ENCODE data around the gene KDM1B.
"Not testable (repeated sequence)": the region's sequence is repeated elsewhere in the genome, so short reads cannot be mapped to it uniquely, and the experiment has no call there.

The KDM1B gene

GRCh38 chr6:18155150-18155863, at the start of gene KDM1B:
TSS of gene KDM1B (plus strand) at chr6:18155422. CDS start at chr6:18159896, 4,474 bp downstream.
- peak; percentile 91 for DNase-seq (ENCODE audit: low read depth, low spot score)

GRCh38 chr6:18107061-18107460, 48.2 kb upstream of the KDM1B start:
- no peak for DNase-seq (ENCODE audit: low read depth, low spot score)

- peak; percentile 3 for DNase-seq (ENCODE audit: low read depth, low spot score)
These were observed 45.1 kb upstream of the KDM1B start for GRCh38 chr6:18110162-18110561.

DNA sequence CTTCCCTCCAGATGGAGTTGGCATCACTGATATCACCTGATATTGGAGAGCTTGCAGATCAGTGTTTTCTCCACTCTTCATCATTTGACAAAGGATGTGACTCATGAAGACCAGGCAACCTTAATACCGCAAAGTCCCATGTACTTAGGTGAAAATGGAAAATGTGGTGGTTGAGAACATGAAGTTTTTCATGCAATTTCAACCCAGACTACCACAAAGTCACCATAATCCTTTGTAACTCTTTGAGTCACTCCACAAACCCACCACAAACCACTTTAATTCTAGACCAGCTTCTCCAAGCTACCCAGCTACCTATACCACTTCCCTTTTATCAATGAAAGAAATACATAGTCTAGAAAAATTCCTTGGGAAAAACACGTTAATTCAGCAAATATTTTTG, 39.9 kb upstream of the KDM1B start:
- DNase-seq (ENCODE audit: low read depth, low spot score), result no peak

DNA sequence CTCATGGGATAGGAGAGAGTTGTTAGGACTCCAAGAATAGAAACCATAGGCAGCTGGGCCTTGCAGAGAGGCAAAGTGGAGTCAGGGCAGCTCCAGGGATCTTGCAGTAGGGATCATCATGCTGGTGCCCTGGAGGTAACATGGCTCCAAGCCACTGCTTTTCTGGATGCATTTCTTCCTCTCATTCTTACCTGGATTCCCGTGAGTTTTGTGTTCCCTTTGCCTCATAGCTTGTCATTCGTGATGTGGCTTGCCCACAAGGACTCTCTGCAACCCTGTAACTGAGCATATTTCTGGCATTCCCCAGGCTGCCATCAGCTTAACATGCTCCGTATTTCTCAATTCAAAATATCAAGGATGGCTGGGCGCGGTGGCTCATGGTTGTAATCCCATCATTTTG, 38.1 kb upstream of the KDM1B start:
- DNase-seq (ENCODE audit: low read depth, low spot score), result no peak

DNA sequence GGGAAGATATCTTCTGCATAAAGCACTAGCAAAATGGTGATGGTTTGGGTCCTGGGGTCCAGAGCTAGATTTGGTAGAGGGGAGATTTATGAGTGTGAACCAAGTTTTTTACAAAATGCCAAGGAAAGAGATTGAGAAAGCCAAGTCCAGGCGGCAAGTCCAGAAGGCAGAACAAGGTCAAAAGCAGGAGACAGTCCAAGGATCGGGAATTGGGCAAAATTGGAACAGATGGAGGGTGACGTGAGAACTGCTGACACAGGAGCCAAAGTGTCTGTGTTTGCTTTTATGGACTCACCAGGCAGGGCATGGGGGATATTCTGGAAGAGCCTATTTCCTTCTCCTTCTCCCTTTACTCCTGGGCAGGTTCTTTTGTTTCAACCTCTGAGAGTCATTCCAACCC, 36.9 kb upstream of the KDM1B start:
- no peak for DNase-seq (ENCODE audit: low read depth, low spot score)

DNA sequence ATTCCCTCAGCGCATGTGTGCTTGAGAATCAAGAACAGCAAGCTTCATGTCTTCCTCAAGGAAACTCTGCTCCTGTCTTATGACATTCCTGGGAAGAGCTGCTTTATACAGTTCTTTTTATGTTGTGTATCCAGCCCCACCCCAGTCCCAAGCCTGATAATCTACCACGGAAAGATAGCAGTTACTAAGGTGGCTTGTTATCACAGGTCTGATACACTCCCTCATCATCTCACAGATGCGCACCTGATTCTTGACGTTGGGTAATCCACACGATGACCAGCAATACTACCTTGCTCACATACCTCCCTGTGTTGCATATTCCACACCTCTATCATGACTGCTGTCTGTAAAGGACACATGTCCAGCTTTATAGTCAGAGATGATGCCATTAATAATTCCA, 36.0 kb upstream of the KDM1B start:
- DNase-seq (ENCODE audit: low read depth, low spot score), result no peak

- DNase-seq (ENCODE audit: low read depth, low spot score), result no peak
These were observed 33.6 kb upstream of the KDM1B start for GRCh38 chr6:18121580-18122127.

GRCh38 chr6:18122128-18123093, 32.8 kb upstream of the KDM1B start, which contains the start of gene NHLRC1:
TSS of gene NHLRC1 (minus strand) at chr6:18122677. CDS start at chr6:18122606, 71 bp downstream.
- DNase-seq (ENCODE audit: low read depth, low spot score), result peak; percentile 54

- DNase-seq (ENCODE audit: low read depth, low spot score), result no peak
These were observed 29.1 kb upstream of the KDM1B start for GRCh38 chr6:18126121-18126520.

DNA sequence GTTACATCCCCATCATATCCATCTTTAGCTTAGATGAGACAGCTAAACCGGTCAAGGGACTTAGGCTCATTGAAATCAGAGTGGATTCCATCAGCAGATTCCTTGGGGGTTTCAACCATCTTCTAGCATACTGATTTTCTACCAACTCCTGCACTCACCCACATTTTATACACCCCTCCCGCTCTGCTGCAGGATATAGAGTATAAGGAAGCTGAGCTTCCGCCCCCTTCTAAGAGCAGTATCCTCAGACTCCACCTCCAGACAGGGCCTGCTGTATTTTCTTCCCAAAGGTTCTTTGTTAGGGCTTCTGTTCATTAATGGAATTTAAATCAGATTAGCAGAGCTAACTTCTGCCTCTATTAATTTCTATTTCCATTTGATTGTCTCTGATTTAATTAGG, 22.9 kb upstream of the KDM1B start:
- DNase-seq (ENCODE audit: low read depth, low spot score), result no peak

DNA sequence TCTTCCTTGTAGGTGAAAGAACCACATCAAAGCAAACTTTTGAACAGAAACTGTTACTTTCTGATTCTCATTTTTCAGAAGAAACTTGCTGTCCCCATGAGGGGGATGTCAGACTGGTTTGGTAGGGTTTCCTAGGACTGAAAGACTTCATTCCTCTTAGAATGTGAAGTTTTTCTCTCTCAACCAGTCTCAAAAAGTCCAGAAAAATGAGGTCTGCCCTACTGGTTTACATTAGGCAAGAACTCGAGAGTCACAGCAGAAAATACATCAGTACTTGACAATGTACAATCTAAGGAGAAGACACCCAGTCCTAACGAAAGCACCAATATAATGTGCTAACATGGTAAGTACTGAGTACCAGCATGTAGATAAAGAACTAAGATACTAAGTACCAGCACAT, 20.1 kb upstream of the KDM1B start:
- DNase-seq (ENCODE audit: low read depth, low spot score), result no peak

- DNase-seq (ENCODE audit: low read depth, low spot score), result no peak
These were observed 19.0 kb upstream of the KDM1B start for GRCh38 chr6:18136260-18136659.

DNA sequence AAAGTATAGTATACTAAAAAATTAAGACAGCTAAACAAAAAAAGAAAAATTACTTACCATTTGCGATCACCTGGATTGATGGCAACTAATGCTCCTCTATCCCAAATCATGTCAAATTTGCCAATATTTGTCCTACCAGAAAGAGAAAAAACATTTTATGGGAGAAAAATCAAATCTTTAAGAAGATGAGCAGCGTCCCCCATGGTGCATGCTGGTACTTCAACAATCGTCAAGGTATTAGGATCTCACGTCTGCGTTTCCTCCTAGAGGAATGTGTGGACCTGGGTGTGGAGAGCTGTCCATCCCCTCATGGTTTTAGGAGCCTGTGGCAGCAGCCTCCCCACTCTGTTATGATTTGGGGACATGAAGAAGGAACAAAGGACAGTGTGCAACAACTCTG, 16.3 kb upstream of the KDM1B start:
- DNase-seq (ENCODE audit: low read depth, low spot score), result no peak

GRCh38 chr6:18139935-18140621, 15.1 kb upstream of the KDM1B start:
- no peak for DNase-seq (ENCODE audit: low read depth, low spot score)

- DNase-seq (ENCODE audit: low read depth, low spot score), result no peak
These were observed 13.2 kb upstream of the KDM1B start for GRCh38 chr6:18141805-18142590.

GRCh38 chr6:18142591-18142861, 12.7 kb upstream of the KDM1B start:
- DNase-seq (ENCODE audit: low read depth, low spot score), result no peak

DNA sequence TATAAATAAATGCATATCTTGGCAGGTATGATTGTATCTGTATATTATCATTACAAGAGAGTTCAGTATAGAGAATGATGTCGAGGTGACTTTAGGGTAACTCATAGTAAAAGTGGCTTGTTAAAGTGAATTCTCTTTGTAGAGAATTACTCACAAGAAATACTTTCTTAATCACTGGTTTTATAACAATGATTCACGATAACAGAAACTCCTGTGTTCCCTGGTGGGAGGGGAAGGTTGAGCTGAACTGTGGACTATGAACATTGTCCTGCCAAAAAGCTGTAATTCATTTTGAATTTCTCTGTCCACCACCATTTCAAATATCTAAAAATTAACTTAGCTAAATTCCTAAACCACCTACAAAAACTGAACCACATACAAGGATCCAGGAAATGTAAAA, 8.1 kb upstream of the KDM1B start:
- DNase-seq (ENCODE audit: low read depth, low spot score), result no peak

GRCh38 chr6:18147616-18148015, 7.6 kb upstream of the KDM1B start:
- no peak for DNase-seq (ENCODE audit: low read depth, low spot score)

- no peak for DNase-seq (ENCODE audit: low read depth, low spot score)
These were observed 6.8 kb upstream of the KDM1B start for GRCh38 chr6:18148304-18149025.

DNA sequence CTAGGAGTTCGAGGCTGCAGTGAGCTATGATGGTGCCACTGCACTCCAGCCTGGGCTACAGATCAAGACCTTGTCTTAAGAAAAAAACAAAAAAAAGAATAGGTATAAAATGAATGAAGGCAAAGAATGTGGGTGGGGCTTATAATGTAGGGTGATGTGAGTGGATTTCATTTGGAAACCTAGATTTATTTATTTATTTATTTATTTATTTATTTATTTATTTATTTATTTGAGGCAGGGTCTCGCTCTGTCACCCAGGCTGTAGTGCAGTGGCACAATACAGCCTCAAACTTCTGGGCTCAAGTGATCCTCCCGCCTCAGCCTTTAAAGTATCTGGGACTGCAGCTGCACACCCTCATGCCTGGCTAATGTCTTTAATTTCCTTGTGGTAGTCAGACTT, 3.8 kb upstream of the KDM1B start:
- DNase-seq (ENCODE audit: low read depth, low spot score), result not testable (repeated sequence)

Data from smooth muscle cell of the brain vasculature (primary cell).